IPS-20b (cell line): ENCODE data around the gene FIBP.

Source experiments
- H3K27ac ChIP-seq: one replicate; pipeline ENCODE4 v1.5.1; 2013; ENCODE audit warnings: low read length
- H3K27me3 ChIP-seq: 2 replicates; pipeline ENCODE4 v1.6.1; 2013; ENCODE audit warnings: mild to moderate bottlenecking, low read length, inconsistent platforms; ENCODE audit not compliant: insufficient read depth
- H3K36me3 ChIP-seq: 2 replicates; pipeline ENCODE4 v1.6.1; 2013; ENCODE audit warnings: low read depth, mild to moderate bottlenecking, inconsistent platforms, low read length, moderate library complexity; ENCODE audit not compliant: insufficient read depth
- H3K4me1 ChIP-seq: 2 replicates; pipeline ENCODE4 v1.6.1; 2013; ENCODE audit warnings: mild to moderate bottlenecking, control low read depth, inconsistent platforms, low read length, moderate library complexity; ENCODE audit not compliant: insufficient read depth
- H3K4me3 ChIP-seq: 2 replicates; pipeline ENCODE4 v1.5.1; 2013; ENCODE audit warnings: mild to moderate bottlenecking, low read length, inconsistent platforms
- H3K9ac ChIP-seq: 2 replicates; pipeline ENCODE4 v1.6.1; 2013; ENCODE audit warnings: low read depth, mild to moderate bottlenecking, inconsistent platforms, low read length, moderate library complexity
- H3K9me3 ChIP-seq: 2 replicates; pipeline ENCODE4 v1.6.1; 2013; ENCODE audit warnings: mild to moderate bottlenecking, low read depth, low read length, inconsistent platforms; ENCODE audit not compliant: insufficient read depth

FIBP gene

GRCh38 chr11:65865550-65866172 is 22.6 kb downstream of the FIBP start:
- no peak overlapping the region for H3K9ac ChIP-seq
- H3K36me3 ChIP-seq: peaks cover 52% of the 10 kb centered on the region
- no peak overlapping the region for H3K27ac ChIP-seq

GRCh38 chr11:65864706-65865471 is 23.4 kb downstream of the FIBP start:
- Histone ChIP-seq H3K27ac (no peak overlapping the region), H3K27me3 (peaks cover 10% of the 10 kb centered on the region; the same call in 1 of the 2 replicates), H3K4me3 (no peak overlapping the region), H3K36me3 (peaks cover 52% of the 10 kb centered on the region), H3K9ac (no peak overlapping the region), H3K9me3 (no peaks in the 10 kb centered on the region), H3K4me1 (peaks cover 5% of the 10 kb centered on the region; the same call in 1 of the 2 replicates)

More at GRCh38 chr11:65865550-65866172, 22.6 kb downstream of the FIBP start:
- no peak overlapping the region for H3K4me3 ChIP-seq
- peaks cover 5% of the 10 kb centered on the region; the same call in 1 of the 2 replicates for H3K4me1 ChIP-seq
- H3K9me3 ChIP-seq: no peaks in the 10 kb centered on the region
- peaks cover 10% of the 10 kb centered on the region; the same call in 1 of the 2 replicates for H3K27me3 ChIP-seq

GRCh38 chr11:65863889-65864705 is 24.2 kb downstream of the FIBP start:
- Histone ChIP-seq H3K4me3 (no peak overlapping the region), H3K9me3 (no peaks in the 10 kb centered on the region), H3K36me3 (peaks cover 52% of the 10 kb centered on the region), H3K9ac (no peak overlapping the region), H3K27me3 (peaks cover 6% of the 10 kb centered on the region; the same call in 1 of the 2 replicates), H3K4me1 (peaks cover 5% of the 10 kb centered on the region; the same call in 1 of the 2 replicates), H3K27ac (no peak overlapping the region)

GRCh38 chr11:65862941-65863888 is 25.1 kb downstream of the FIBP start:
- Histone ChIP-seq H3K36me3 (peaks cover 52% of the 10 kb centered on the region), H3K4me3 (no peak overlapping the region)

GRCh38 chr11:65862191-65862735 is 26.0 kb downstream of the FIBP start:
- H3K4me1 ChIP-seq: peaks cover 5% of the 10 kb centered on the region; the same call in 1 of the 2 replicates
- H3K9ac ChIP-seq: no peak overlapping the region
- H3K27me3 ChIP-seq: no peaks in the 10 kb centered on the region
- no peak overlapping the region for H3K27ac ChIP-seq
- no peaks in the 10 kb centered on the region for H3K9me3 ChIP-seq
- no peak overlapping the region for H3K4me3 ChIP-seq
- H3K36me3 ChIP-seq: peaks cover 52% of the 10 kb centered on the region

More at GRCh38 chr11:65862941-65863888, 25.1 kb downstream of the FIBP start:
- Histone ChIP-seq H3K9me3 (no peaks in the 10 kb centered on the region), H3K27ac (no peak overlapping the region), H3K27me3 (no peaks in the 10 kb centered on the region), H3K9ac (no peak overlapping the region), H3K4me1 (peaks cover 5% of the 10 kb centered on the region; the same call in 1 of the 2 replicates)

GRCh38 chr11:65861533-65862183 is 26.6 kb downstream of the FIBP start:
- Histone ChIP-seq H3K4me3 (peak overlapping the region; percentile 86), H3K4me1 (peaks cover 5% of the 10 kb centered on the region; the same call in 1 of the 2 replicates), H3K9ac (peak overlapping the region; percentile 99; the same call in 1 of the 2 replicates), H3K36me3 (peaks cover 53% of the 10 kb centered on the region), H3K9me3 (no peaks in the 10 kb centered on the region), H3K27me3 (no peaks in the 10 kb centered on the region), H3K27ac (no peak overlapping the region)

- no peaks in the 10 kb centered on the region for H3K27me3 ChIP-seq
- H3K36me3 ChIP-seq: peaks cover 53% of the 10 kb centered on the region
- H3K9ac ChIP-seq: peak overlapping the region; percentile 99; the same call in 1 of the 2 replicates
- H3K4me3 ChIP-seq: peak overlapping the region; percentile 86
- peaks cover 5% of the 10 kb centered on the region; the same call in 1 of the 2 replicates for H3K4me1 ChIP-seq
- H3K27ac ChIP-seq: peak overlapping the region; percentile 95
- H3K9me3 ChIP-seq: no peaks in the 10 kb centered on the region
Measured at GRCh38 chr11:65861165-65861505, 27.1 kb downstream of the FIBP start.

- H3K36me3 ChIP-seq: peaks cover 53% of the 10 kb centered on the region
- no peaks in the 10 kb centered on the region for H3K27me3 ChIP-seq
- H3K9me3 ChIP-seq: no peaks in the 10 kb centered on the region
- peak within 1 kb of the TSS; percentile 99 for H3K9ac ChIP-seq
- H3K27ac ChIP-seq: peak within 1 kb of the TSS; percentile 95
- H3K4me1 ChIP-seq: peaks cover 5% of the 10 kb centered on the region; the same call in 1 of the 2 replicates
- peak within 1 kb of the TSS; percentile 86 for H3K4me3 ChIP-seq
Measured at GRCh38 chr11:65860278-65861164, 27.8 kb downstream of the FIBP start, which contains the start of gene MUS81. Gene MUS81 (plus strand): TSS chr11:65860433. CDS start chr11:65860754, 321 bp downstream.

GRCh38 chr11:65859812-65860277 is 28.4 kb downstream of the FIBP start:
- Histone ChIP-seq H3K9me3 (no peaks in the 10 kb centered on the region), H3K4me1 (peaks cover 5% of the 10 kb centered on the region; the same call in 1 of the 2 replicates), H3K36me3 (peaks cover 53% of the 10 kb centered on the region), H3K4me3 (peak overlapping the region; percentile 86), H3K9ac (peak overlapping the region; percentile 99), H3K27me3 (no peaks in the 10 kb centered on the region), H3K27ac (peak overlapping the region; percentile 95)
